Thyroid gland (tissue), 4 donors: Measurements from ENCODE around the gene IRX4.

Experiments used
- POLR2A ChIP-seq, 2 donors: fragments of 450-650 bp; IDR thresholded peaks; one replicate each; pipeline ENCODE4 v1.6.1; 2017; ENCODE audit warnings: antibody characterized with exemption in 2 of 2, mild to moderate bottlenecking in 2 of 2, moderate library complexity in 1 of 2
- TF ChIP-seq, protein P1 (sequence below), 6 experiments: fragments of 200-600 bp in 3 of 6; fragments of 450-650 bp in 3 of 6; sonication (generic) in 3 of 6; IDR thresholded peaks; one replicate each; pipeline ENCODE4 v1.5.1; 2016 to 2019; ENCODE audit warnings: antibody characterized with exemption in 6 of 6, mild to moderate bottlenecking in 2 of 6, inconsistent platforms in 1 of 6, moderate library complexity in 1 of 6

DNA sequence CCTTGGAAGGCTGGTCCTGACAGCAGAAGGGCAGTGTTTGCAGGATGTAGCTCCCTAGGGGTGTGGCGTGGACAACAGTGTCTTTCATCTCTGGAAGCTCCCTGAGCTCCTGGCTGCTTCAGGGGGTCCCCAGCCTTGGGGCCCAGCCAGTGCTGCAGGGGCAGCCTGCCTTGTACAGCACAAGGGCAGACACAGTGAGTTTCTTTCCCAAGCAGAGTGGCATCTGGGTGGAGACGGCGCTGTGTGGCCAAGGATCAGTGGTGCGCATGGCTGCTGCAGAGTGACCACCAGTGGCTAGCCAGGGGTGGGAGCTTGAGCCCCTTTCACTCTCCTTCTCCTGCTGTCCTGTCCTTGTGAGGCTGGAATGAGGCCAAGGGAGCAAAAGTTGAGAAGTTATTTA lies 7.6 kb upstream of the IRX4 start:
- TF ChIP-seq, protein P1, sequence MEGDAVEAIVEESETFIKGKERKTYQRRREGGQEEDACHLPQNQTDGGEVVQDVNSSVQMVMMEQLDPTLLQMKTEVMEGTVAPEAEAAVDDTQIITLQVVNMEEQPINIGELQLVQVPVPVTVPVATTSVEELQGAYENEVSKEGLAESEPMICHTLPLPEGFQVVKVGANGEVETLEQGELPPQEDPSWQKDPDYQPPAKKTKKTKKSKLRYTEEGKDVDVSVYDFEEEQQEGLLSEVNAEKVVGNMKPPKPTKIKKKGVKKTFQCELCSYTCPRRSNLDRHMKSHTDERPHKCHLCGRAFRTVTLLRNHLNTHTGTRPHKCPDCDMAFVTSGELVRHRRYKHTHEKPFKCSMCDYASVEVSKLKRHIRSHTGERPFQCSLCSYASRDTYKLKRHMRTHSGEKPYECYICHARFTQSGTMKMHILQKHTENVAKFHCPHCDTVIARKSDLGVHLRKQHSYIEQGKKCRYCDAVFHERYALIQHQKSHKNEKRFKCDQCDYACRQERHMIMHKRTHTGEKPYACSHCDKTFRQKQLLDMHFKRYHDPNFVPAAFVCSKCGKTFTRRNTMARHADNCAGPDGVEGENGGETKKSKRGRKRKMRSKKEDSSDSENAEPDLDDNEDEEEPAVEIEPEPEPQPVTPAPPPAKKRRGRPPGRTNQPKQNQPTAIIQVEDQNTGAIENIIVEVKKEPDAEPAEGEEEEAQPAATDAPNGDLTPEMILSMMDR (IDR thresholded peaks at IDR 0.05) = no peak
- TF ChIP-seq POLR2A (IDR thresholded peaks at IDR 0.05) = no peak
